K562 (cell line): ENCODE data around the gene INSM2. TPM values are rescaled to one million over a fixed set of nuclear protein-coding genes. Genes with fewer than 3 reads are reported as not detected.

Experiments
- ATAC-seq: fragments of 200-7000 bp; cut with Tn5 transposase; 3 replicates; pipeline ENCODE4 v1.9.1; 2020; ENCODE audit warnings: moderate library complexity
- BruUV-seq: library from RNA; stranded (reverse); fragments of 400-500 nt; replicated peaks from 2 replicates; lab custom pipeline; 2021; lab: Mats Ljungman, UMichigan
- CTCF ChIA-PET: fragments of 300-600 bp; formaldehyde crosslinking; extraction: SDS; loops from one replicate; lab custom pipeline; 2021; ENCODE audit warnings: low intra/inter-chr PET ratio; lab: Yijun Ruan, JAX
- POLR2A ChIA-PET: fragments of 300-600, 350-650 bp; sonication (Branson Sonifier 250); formaldehyde crosslinking; extraction: SDS; loops from one replicate; lab custom pipeline; 2021; ENCODE audit warnings: antibody characterized with exemption, inconsistent platforms; lab: Yijun Ruan, JAX
- DNase-seq, 4 experiments: peaks; one replicate each; pipeline versions ENCODE4 v3.0.0 to v3.0.0-alpha.2; 2011 to 2018; ENCODE audit warnings: low spot score in 3 of 4, mixed read lengths in 3 of 4; ENCODE audit errors: extremely low read depth in 1 of 4
- FAIRE-seq: peaks from 2 replicates; lab custom pipeline; 2011; peaks lifted over from hg19 to GRCh38; lab: Jason Lieb, UNC
- H2AFZ ChIP-seq: 2 replicates; pipeline ENCODE4 v1.6.0; 2011; ENCODE audit warnings: low read depth, low read length, control low read depth, inconsistent platforms
- H3K27ac ChIP-seq: fragments of 200-600 bp; 3 replicates; pipeline ENCODE4 v1.8.0; 2011; ENCODE audit warnings: low read depth, mild to moderate bottlenecking, control low read depth, inconsistent platforms, low read length, moderate library complexity, mixed read lengths; ENCODE audit errors: extremely low read depth
- H3K27me3 ChIP-seq, 2 experiments: fragments of 300-600 bp in 1 of 2; 2 replicates in 1 of 2; 3 replicates in 1 of 2; pipeline versions ENCODE4 v1.6.0 to v1.8.0; 2011; ENCODE audit warnings: inconsistent platforms in 2 of 2, low read length in 2 of 2, mild to moderate bottlenecking in 1 of 2, mixed read lengths in 1 of 2, moderate library complexity in 1 of 2; ENCODE audit not compliant: control insufficient read depth in 2 of 2, insufficient read depth in 2 of 2
- H3K36me3 ChIP-seq: fragments of 300-600 bp; 3 replicates; pipeline ENCODE4 v1.8.0; 2011; ENCODE audit warnings: mild to moderate bottlenecking, low read length, inconsistent platforms; ENCODE audit not compliant: control insufficient read depth, insufficient read depth
- H3K4me1 ChIP-seq, 2 experiments: fragments of 200-600 bp in 1 of 2; replicated peaks in 1 of 2; 2 replicates in 1 of 2; 3 replicates in 1 of 2; pipeline versions ENCODE4 v1.5.1 to v1.8.0; 2011; ENCODE audit warnings: inconsistent platforms in 2 of 2, low read length in 2 of 2, mild to moderate bottlenecking in 1 of 2, mixed read lengths in 1 of 2, moderate library complexity in 1 of 2; ENCODE audit not compliant: control insufficient read depth in 2 of 2, insufficient read depth in 2 of 2
- H3K4me2 ChIP-seq: 2 replicates; pipeline ENCODE4 v1.6.1; 2011; ENCODE audit warnings: low read length, control low read depth, inconsistent platforms, mixed read lengths; ENCODE audit not compliant: insufficient read depth
- H3K4me3 ChIP-seq: fragments of 200-600 bp; sonication (generic), shearing (Covaris generic); 2 replicates; pipeline ENCODE4 v1.5.1; 2016; ENCODE audit warnings: control low read depth, inconsistent platforms
- H3K79me2 ChIP-seq: fragments of 200-600 bp; 3 replicates; pipeline ENCODE4 v1.8.0; 2011; ENCODE audit warnings: low read length, inconsistent platforms; ENCODE audit not compliant: control insufficient read depth, insufficient read depth
- H3K9ac ChIP-seq, 2 experiments: 2 replicates each; pipeline versions ENCODE4 v1.6.0 to v1.6.1; 2011; ENCODE audit warnings: low read depth in 2 of 2, low read length in 2 of 2, control low read depth in 1 of 2, inconsistent platforms in 1 of 2, mild to moderate bottlenecking in 1 of 2, mixed read lengths in 1 of 2; ENCODE audit not compliant: insufficient read depth in 1 of 2
- H3K9me1 ChIP-seq: one replicate; pipeline ENCODE4 v1.6.0; 2011; ENCODE audit warnings: inconsistent platforms, mild to moderate bottlenecking, low read length, moderate library complexity; ENCODE audit not compliant: control insufficient read depth, insufficient read depth
- H3K9me3 ChIP-seq: replicated peaks from 2 replicates; pipeline ENCODE4 v1.5.1; 2011; ENCODE audit warnings: low read depth, low read length, inconsistent platforms; ENCODE audit not compliant: control insufficient read depth, insufficient read depth
- H4K20me1 ChIP-seq: replicated peaks from 2 replicates; pipeline ENCODE4 v1.6.1; 2011; ENCODE audit warnings: low read length, inconsistent platforms, mixed read lengths; ENCODE audit not compliant: control insufficient read depth, insufficient read depth
- BCL6 ChIP-seq: fragments of 250-450 bp; sonication (Bioruptor Pico); IDR thresholded peaks from 2 replicates; pipeline ENCODE4 v1.4.0; 2020
- BRD9 ChIP-seq: fragments of 450-650 bp; IDR thresholded peaks from 2 replicates; pipeline ENCODE4 v1.6.1; 2018; ENCODE audit warnings: low read depth; ENCODE audit not compliant: partially characterized antibody
- CBX8 ChIP-seq: fragments of 200-600 bp; sonication (generic); IDR thresholded peaks from 2 replicates; pipeline ENCODE4 v1.6.1; 2012; ENCODE audit warnings: borderline replicate concordance, mixed run types, low read depth, mild to moderate bottlenecking, moderate library complexity, mixed read lengths, low read length, control low read depth, inconsistent platforms; ENCODE audit not compliant: poor library complexity, severe bottlenecking; ENCODE audit errors: extremely low read depth
- CTBP1 ChIP-seq: fragments of 450-650 bp; IDR thresholded peaks from 2 replicates; pipeline ENCODE4 v1.6.1; 2016; ENCODE audit warnings: borderline replicate concordance
- SIN3B ChIP-seq: fragments of 450-650 bp; IDR thresholded peaks from 2 replicates; pipeline ENCODE4 v1.6.1; 2017; ENCODE audit warnings: low read depth, mild to moderate bottlenecking, moderate library complexity
- SREBF2 ChIP-seq: sonication (generic); formaldehyde crosslinking; IDR thresholded peaks from 2 replicates; pipeline ENCODE4 v1.4.0; 2020; ENCODE audit warnings: mild to moderate bottlenecking, missing genetic modification reagents
- ZNF444 ChIP-seq: fragments of 250-450 bp; sonication (Bioruptor Pico); IDR thresholded peaks from 2 replicates; pipeline ENCODE4 v1.4.0; 2020; ENCODE audit warnings: mild to moderate bottlenecking, moderate library complexity
- WGBS: fragments of 100-300 bp; shearing (Covaris generic); methylation state at CpG from one replicate; pipeline ENCODE4 v1.1.6; 2016; ENCODE audit warnings: low coverage, mixed read lengths; ENCODE audit not compliant: insufficient coverage; ENCODE audit errors: missing lambda C conversion rate; 5-methylcytosine and 5-hydroxymethylcytosine counted together
- in situ Hi-C: fragments of 300-500 bp; cut with MboI; formaldehyde crosslinking; loops from 4 replicates; pipeline ENCODE4 v1.15.0; 2018; ENCODE audit warnings: inconsistent platforms, mixed read lengths
- intact Hi-C: fragments of 100-400 bp; cut with micrococcal nuclease; formaldehyde crosslinking; loops from 2 replicates; pipeline ENCODE4 v1.14.2; 2022
- polyA plus RNA-seq, 8 experiments: library from polyadenylated mRNA; depleted of rRNA in 4 of 8; stranded (reverse) in 5 of 8; unstranded in 3 of 8; fragments of >200 nt; fragmentation: Nextera tagmentation in 2 of 8; fragmentation: Illumina TruSeq in 1 of 8; extraction: Ambion mirVana in 2 of 8; extraction: Trizol in 1 of 8; gene quantifications; 2 replicates each; pipeline versions ENCODE4 v1.2.1 to v1.2.3, GENCODE V29; 2011 to 2014; ENCODE audit warnings: inconsistent platforms in 1 of 8, missing spikeins in 1 of 8
- total RNA-seq, 7 experiments: library from RNA; depleted of rRNA in 6 of 7; stranded (reverse); fragments of >200 nt in 6 of 7; fragmentation: Illumina TruSeq in 2 of 7; extraction: Trizol in 2 of 7; gene quantifications; 2 replicates each; pipeline versions ENCODE4 v1.2.1 to v1.2.3, GENCODE V29; 2011 to 2021; ENCODE audit warnings: low replicate concordance in 1 of 7
- TF ChIP-seq, protein P1 (sequence below): sonication (generic); formaldehyde crosslinking; IDR thresholded peaks from 2 replicates; pipeline ENCODE4 v1.9.0; 2022; ENCODE audit warnings: mild to moderate bottlenecking, missing genetic modification reagents

The INSM2 gene
- total and polyA plus RNA-seq, 9 of the 15 experiments (the other 6 are each of a cell fraction or from before 2014, with no cell fraction given): not detected

- TF ChIP-seq CTBP1 (no peak), SIN3B (no peak), SREBF2 (CRISPR knock-in tag) (no peak), BCL6 (no peak), BRD9 (no peak)
- TF ChIP-seq, protein P1, sequence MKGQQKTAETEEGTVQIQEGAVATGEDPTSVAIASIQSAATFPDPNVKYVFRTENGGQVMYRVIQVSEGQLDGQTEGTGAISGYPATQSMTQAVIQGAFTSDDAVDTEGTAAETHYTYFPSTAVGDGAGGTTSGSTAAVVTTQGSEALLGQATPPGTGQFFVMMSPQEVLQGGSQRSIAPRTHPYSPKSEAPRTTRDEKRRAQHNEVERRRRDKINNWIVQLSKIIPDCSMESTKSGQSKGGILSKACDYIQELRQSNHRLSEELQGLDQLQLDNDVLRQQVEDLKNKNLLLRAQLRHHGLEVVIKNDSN (CRISPR knock-in tag): no peak
Measured at GRCh38 chr14:35515916-35516315, 18.0 kb upstream of the INSM2 start (continued).

DNA sequence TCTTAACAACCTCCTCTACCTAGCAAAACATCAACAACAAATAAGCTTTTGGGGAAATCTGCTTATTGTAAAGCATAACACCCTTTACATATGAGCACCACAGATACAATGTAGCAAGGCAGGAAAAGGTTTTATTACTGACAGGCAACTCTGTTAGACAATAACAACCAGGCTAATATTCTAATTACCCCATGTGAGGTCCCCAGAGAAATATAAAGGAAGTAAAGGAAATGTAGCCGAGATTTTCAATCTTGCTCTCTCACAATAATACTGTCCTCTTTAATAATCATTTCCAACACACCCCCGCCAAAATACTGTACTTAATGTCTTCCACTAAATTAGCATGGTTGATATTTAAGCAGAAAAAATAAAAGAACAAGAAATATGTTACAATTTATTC is 14.0 kb upstream of the INSM2 start:
- no peaks in the 10 kb centered on the region for H4K20me1 ChIP-seq
- no peaks in the 10 kb centered on the region for H3K4me1 ChIP-seq
- FAIRE-seq: no peak
- no peak for ATAC-seq
- no peaks in the 10 kb centered on the region for H3K9me1 ChIP-seq
- intact Hi-C loops (no loop called here), in situ Hi-C loops (no loop called here)
- no peaks in the 10 kb centered on the region for H3K36me3 ChIP-seq
- BruUV-seq: no TSS peak
- no peak overlapping the region for H3K4me3 ChIP-seq
- H3K4me2 ChIP-seq: no peak overlapping the region
- CTCF ChIA-PET: no interaction called here
- POLR2A ChIA-PET: no interaction called here
- H3K79me2 ChIP-seq: no peaks in the 10 kb centered on the region
- H3K9ac ChIP-seq: no peak overlapping the region
- H3K27me3 ChIP-seq: no peaks in the 10 kb centered on the region
- H2AFZ ChIP-seq: no peak overlapping the region
- no peaks in the 10 kb centered on the region for H3K9me3 ChIP-seq
- TF ChIP-seq CBX8 (no peak), ZNF444 (CRISPR knock-in tag) (no peak)
- no peak for DNase-seq
- WGBS: 0% methylated on average over 2 of the region's 2 CpGs
- H3K27ac ChIP-seq: no peak overlapping the region
